HepG2 (cell line): ENCODE results near the gene PKP4. TPM values are rescaled to one million over a fixed set of nuclear protein-coding genes. Genes with fewer than 3 reads are reported as not detected.

Source experiments
- ATRX ChIP-seq: sonication (generic); formaldehyde crosslinking; IDR thresholded peaks from 2 replicates; pipeline ENCODE4 v1.4.0; 2020; ENCODE audit warnings: missing genetic modification reagents, borderline replicate concordance
- CEBPG ChIP-seq: IDR thresholded peaks from 2 replicates; pipeline ENCODE4 v1.6.1; 2016
- ERF ChIP-seq: IDR thresholded peaks from 2 replicates; pipeline ENCODE4 v1.6.1; 2018; ENCODE audit warnings: missing biosample characterization, missing genetic modification reagents
- FOXP4 ChIP-seq: sonication (generic); formaldehyde crosslinking; IDR thresholded peaks from 2 replicates; pipeline ENCODE4 v1.4.0; 2020; ENCODE audit warnings: missing genetic modification reagents
- GRHL1 ChIP-seq: sonication (generic); formaldehyde crosslinking; conservative IDR thresholded peaks from 2 replicates; pipeline ENCODE4 v1.8.0; 2022; ENCODE audit warnings: missing genetic modification reagents
- KLF15 ChIP-seq: sonication (generic); formaldehyde crosslinking; IDR thresholded peaks from 2 replicates; pipeline ENCODE4 v1.8.1; 2023; ENCODE audit warnings: borderline replicate concordance, mild to moderate bottlenecking, inconsistent platforms, missing genetic modification reagents, mixed read lengths
- LCORL ChIP-seq, 2 experiments: fragments of 450-650 bp in 1 of 2; sonication (generic) in 1 of 2; formaldehyde crosslinking in 1 of 2; IDR thresholded peaks; 2 replicates each; pipeline versions ENCODE4 v1.5.0 to v1.6.1; 2017 to 2020; ENCODE audit warnings: antibody characterized with exemption in 1 of 2, missing genetic modification reagents in 1 of 2
- MIER2 ChIP-seq: IDR thresholded peaks from 2 replicates; pipeline ENCODE4 v1.6.1; 2016; ENCODE audit warnings: missing biosample characterization, missing genetic modification reagents
- MNT ChIP-seq: fragments of 450-650 bp; IDR thresholded peaks from 2 replicates; pipeline ENCODE4 v1.6.1; 2016
- MXD4 ChIP-seq: IDR thresholded peaks from 2 replicates; pipeline ENCODE4 v1.6.1; 2016; ENCODE audit warnings: mild to moderate bottlenecking, missing biosample characterization, missing genetic modification reagents
- NFIC ChIP-seq: IDR thresholded peaks from 2 replicates; pipeline ENCODE4 v1.6.1; 2012; ENCODE audit warnings: mild to moderate bottlenecking, low read length, inconsistent platforms
- NKX3-1 ChIP-seq: sonication (generic); formaldehyde crosslinking; IDR thresholded peaks from 2 replicates; pipeline ENCODE4 v1.5.0; 2020; ENCODE audit warnings: missing genetic modification reagents
- RCOR2 ChIP-seq: IDR thresholded peaks from 2 replicates; pipeline ENCODE4 v1.6.1; 2016; ENCODE audit warnings: missing biosample characterization, missing genetic modification reagents
- SIX4 ChIP-seq: sonication (generic); formaldehyde crosslinking; IDR thresholded peaks from 2 replicates; pipeline ENCODE4 v1.4.0; 2020; ENCODE audit warnings: missing genetic modification reagents
- TCF7 ChIP-seq: sonication (generic); IDR thresholded peaks from 2 replicates; pipeline ENCODE4 v1.6.1; 2016; ENCODE audit warnings: antibody characterized with exemption, low read depth
- TEAD2 ChIP-seq: sonication (generic); formaldehyde crosslinking; IDR thresholded peaks from 2 replicates; pipeline ENCODE4 v1.9.0; 2021; ENCODE audit warnings: missing genetic modification reagents
- ZNF317 ChIP-seq: sonication (generic); formaldehyde crosslinking; IDR thresholded peaks from 2 replicates; pipeline ENCODE4 v1.5.0; 2020; ENCODE audit warnings: mild to moderate bottlenecking, missing genetic modification reagents
- polyA plus RNA-seq, 8 experiments: library from polyadenylated mRNA; depleted of rRNA in 3 of 8; stranded (reverse) in 7 of 8; unstranded in 1 of 8; fragments of >200 nt; fragmentation: Illumina TruSeq in 4 of 8; extraction: Trizol in 4 of 8; gene quantifications; 2 replicates each; pipeline versions ENCODE4 v1.2.1 to v1.2.3, GENCODE V29; 2011 to 2016; ENCODE audit warnings: low read depth in 4 of 8, missing spikeins in 1 of 8, mixed read lengths in 1 of 8; ENCODE audit not compliant: insufficient read depth in 1 of 8
- total RNA-seq, 5 experiments: library from RNA; depleted of rRNA; stranded (reverse); fragments of >200 nt; fragmentation: Illumina TruSeq; extraction: Trizol; gene quantifications; 2 replicates each; pipeline ENCODE4 v1.2.3, GENCODE V29; 2016; ENCODE audit warnings: low read depth in 1 of 5
- TF ChIP-seq, protein P1 (sequence below): IDR thresholded peaks from 2 replicates; pipeline ENCODE4 v1.4.0; 2020; ENCODE audit warnings: mild to moderate bottlenecking, missing genetic modification reagents
- TF ChIP-seq, protein P2 (sequence below): sonication (generic); formaldehyde crosslinking; IDR thresholded peaks from 2 replicates; pipeline ENCODE4 v1.8.0; 2023; ENCODE audit warnings: mild to moderate bottlenecking, missing genetic modification reagents

PKP4 gene
- total and polyA plus RNA-seq, 2 of the 13 experiments (the other 11 are each of a cell fraction or from before 2014, with no cell fraction given), result 80.9 to 90.5 TPM

DNA sequence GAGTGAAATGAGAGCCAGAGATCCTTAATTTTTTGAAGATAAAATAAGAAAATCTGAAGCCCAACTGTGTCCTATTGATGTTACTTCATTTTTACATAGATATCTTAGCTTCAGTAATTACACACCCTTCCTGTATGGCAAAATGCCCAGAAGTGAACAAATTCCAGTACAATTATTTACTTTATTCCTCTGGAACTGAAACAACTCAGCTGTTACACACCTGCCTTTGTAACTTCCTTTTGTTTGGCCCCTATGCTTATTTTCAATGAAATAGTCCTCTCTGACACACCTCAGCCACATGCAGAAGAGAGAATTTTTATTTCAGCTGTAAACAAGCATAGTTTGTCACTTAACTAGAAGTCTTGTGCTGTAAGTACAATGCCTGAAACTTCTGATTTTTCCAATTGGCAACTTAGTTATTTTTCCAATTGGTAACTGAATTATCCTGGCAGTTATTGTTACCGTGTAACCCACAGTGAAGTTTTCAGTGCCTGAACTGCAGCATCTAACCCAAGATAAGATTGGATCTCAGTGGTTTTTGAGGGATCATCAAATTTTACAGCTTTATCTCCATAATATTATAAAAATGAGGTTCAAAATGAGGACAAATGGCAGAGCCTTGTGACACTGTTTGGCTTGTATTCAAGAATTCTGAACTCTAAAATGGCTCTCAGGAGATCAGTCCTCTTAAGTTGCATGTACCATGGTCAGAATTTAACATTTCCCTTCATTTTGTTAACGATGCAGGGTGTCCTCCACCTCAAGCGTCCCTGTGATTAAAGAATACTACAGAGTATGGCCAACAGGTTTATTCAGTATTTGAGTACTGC is 82.6 kb downstream of the PKP4 start (continued):
- TF ChIP-seq, protein P1, sequence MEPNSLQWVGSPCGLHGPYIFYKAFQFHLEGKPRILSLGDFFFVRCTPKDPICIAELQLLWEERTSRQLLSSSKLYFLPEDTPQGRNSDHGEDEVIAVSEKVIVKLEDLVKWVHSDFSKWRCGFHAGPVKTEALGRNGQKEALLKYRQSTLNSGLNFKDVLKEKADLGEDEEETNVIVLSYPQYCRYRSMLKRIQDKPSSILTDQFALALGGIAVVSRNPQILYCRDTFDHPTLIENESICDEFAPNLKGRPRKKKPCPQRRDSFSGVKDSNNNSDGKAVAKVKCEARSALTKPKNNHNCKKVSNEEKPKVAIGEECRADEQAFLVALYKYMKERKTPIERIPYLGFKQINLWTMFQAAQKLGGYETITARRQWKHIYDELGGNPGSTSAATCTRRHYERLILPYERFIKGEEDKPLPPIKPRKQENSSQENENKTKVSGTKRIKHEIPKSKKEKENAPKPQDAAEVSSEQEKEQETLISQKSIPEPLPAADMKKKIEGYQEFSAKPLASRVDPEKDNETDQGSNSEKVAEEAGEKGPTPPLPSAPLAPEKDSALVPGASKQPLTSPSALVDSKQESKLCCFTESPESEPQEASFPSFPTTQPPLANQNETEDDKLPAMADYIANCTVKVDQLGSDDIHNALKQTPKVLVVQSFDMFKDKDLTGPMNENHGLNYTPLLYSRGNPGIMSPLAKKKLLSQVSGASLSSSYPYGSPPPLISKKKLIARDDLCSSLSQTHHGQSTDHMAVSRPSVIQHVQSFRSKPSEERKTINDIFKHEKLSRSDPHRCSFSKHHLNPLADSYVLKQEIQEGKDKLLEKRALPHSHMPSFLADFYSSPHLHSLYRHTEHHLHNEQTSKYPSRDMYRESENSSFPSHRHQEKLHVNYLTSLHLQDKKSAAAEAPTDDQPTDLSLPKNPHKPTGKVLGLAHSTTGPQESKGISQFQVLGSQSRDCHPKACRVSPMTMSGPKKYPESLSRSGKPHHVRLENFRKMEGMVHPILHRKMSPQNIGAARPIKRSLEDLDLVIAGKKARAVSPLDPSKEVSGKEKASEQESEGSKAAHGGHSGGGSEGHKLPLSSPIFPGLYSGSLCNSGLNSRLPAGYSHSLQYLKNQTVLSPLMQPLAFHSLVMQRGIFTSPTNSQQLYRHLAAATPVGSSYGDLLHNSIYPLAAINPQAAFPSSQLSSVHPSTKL (CRISPR knock-in tag), result peak; percentile 96
- no peak for TF ChIP-seq LCORL (IDR thresholded peaks at IDR 0.05)
- 0 out of 2 replicates have a peak, but pooled peaks have one; percentile 3 for TF ChIP-seq LCORL (CRISPR knock-in tag; IDR thresholded peaks at IDR 0.05)
- no peak for TF ChIP-seq NKX3-1 (CRISPR knock-in tag)
- TF ChIP-seq TEAD2, result no peak
- no peak for TF ChIP-seq ATRX
- TF ChIP-seq TCF7, result peak; percentile 27; the same call in 1 of the 2 replicates
- peak; percentile 53 for TF ChIP-seq FOXP4 (CRISPR knock-in tag)
- TF ChIP-seq KLF15 (CRISPR knock-in tag), result no peak
- TF ChIP-seq SIX4, result no peak
- peak; percentile 27; the same call in 1 of the 2 replicates for TF ChIP-seq RCOR2
- no peak for TF ChIP-seq MNT
- 0 out of 2 replicates have a peak, but pooled peaks have one; percentile 15 for TF ChIP-seq MIER2 (CRISPR knock-in tag)
- 0 out of 2 replicates have a peak, but pooled peaks have one; percentile 23 for TF ChIP-seq ZNF317 (CRISPR knock-in tag)
- peak; percentile 57 for TF ChIP-seq CEBPG (CRISPR knock-in tag)
- TF ChIP-seq ERF (CRISPR knock-in tag), result peak; percentile 26; the same call in 1 of the 2 replicates
- TF ChIP-seq GRHL1, result no peak
- TF ChIP-seq MXD4 (CRISPR knock-in tag), result 0 out of 2 replicates have a peak, but pooled peaks have one; percentile 17
- TF ChIP-seq NFIC, result peak; percentile 82; the same call in 1 of the 2 replicates
- TF ChIP-seq, protein P2, sequence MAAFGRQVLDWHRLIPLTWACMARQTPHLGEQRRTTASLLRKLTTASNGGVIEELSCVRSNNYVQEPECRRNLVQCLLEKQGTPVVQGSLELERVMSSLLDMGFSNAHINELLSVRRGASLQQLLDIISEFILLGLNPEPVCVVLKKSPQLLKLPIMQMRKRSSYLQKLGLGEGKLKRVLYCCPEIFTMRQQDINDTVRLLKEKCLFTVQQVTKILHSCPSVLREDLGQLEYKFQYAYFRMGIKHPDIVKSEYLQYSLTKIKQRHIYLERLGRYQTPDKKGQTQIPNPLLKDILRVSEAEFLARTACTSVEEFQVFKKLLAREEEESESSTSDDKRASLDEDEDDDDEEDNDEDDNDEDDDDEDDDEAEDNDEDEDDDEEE (CRISPR knock-in tag), result no peak
